GM21529 (cell line): Measurements from ENCODE around the gene SDR9C7.
"Not testable (repeated sequence)": the region's sequence is repeated elsewhere in the genome, so short reads cannot be mapped to it uniquely, and the experiment has no call there.

ENCODE experiments used
- ATAC-seq: cut with Tn5 transposase; IDR thresholded peaks from one replicate; pipeline ENCODE4 v1.9.1; 2021; ENCODE audit not compliant: unreplicated experiment

SDR9C7 gene

DNA sequence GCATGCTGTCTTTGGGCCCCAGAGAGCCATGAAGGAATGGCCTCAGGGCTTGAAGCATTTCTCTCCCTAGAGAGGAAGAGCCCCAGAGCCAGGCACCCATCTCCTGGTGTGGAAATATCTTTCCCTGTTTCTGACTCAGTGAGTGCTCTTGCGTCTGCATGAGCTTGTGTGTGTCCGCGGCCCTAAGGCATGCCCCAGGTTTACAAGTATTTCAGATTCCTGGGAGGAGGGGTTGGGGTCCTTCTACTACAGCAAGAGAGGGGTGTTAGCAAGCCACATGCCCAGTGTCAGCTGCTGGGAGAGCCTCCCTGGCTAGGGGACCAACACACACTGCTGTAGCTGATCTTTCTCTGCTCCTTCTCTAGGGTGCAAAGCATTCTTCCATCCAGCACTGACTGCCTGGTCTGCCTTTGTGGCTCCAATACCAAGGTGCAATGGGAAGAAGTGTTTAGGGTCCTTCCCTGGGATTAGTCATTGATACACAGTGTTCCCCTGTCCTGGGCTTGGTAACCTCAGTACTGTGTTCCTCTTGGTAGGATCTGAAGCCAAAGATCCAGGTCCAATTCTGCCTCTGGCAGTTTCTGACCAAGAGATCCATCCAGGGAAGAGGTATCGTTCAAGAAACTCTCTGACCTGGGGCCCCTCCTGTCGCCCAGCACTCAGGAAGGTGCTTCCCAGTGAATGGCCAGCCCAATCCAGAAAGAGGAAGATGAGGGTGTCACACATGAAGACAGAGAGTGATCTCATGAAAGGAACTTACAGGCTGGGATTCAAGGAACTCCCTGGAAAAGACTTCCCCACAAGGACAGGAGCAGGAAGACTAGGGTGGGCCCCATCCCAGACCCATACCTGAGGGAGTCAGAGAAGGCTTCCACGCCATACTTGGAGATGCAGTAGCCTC, 20.1 kb upstream of the SDR9C7 start:
- no peak for ATAC-seq

DNA sequence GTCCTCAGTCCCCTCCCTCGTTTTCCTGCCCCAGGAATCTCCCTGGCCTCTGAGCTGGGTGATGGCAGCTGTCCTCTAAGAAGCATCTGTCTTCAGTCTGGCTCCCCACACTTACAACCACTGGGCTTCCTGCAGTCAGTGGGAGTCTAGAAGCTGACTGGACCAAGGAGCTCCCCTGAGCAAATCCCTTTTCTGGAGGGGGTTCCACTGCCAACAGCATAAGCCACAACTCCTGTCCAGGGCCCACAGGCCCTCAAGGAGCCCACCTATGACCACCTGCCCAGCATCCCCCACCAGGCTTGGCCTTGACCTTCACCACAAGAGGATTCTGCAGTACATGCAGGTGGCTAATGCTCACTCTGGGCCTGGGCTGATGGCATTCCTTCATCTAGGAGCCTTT, 19.1 kb upstream of the SDR9C7 start:
- no peak for ATAC-seq

DNA sequence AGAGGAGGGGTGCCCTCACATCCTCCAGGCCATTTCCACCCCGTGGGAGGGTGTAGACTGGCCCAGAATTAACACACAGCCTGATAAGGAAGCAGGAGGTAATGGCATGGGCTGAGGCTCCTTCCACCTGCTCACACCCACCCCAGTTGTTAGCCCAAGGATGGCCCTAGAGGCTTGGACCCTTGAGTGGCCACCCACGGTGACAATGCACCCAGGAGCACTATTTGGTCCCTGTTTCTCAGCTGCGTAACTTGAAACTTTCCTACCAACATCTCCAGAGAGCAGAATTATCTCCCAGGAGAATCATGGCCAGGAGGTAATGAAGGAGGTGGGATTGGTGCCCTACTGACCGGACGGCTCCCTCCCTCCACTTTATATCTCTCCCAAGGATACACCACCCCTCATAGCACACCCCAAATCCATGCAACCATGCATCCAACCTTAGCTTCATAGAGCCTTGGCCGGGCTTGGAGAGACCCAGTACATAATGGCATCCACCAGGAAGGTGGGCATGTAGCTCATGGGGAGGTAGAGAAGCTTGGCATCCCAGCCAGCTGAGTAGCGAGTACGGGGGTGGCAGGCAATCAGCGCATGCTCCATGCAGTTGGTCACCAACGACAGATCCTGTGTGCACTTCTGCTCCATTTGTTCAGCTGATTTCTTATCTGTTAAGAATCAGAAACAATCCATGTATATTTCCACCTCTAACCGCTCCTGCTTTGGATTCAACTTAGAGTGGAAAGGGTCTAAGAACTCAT, 17.6 kb upstream of the SDR9C7 start:
- ATAC-seq, result no peak

DNA sequence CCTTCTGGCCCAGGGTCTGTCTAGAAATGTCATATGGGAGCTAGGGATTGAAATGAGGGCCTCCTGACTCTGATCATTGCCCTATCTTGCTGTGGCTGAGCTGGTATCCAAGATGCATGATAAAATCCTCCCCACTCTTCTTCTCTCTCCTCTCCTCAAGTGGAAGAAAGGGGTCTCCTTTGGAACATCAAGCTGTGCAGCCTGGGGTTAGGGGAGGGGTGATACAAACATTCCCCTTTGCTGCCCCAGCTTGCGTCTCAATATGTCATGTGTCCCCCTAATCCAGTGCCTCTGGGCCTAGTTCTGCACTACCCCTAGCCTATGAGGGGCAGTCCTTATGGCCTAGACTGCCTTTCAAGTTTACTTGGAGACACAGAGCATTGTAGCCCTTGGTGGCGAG, 14.7 kb upstream of the SDR9C7 start:
- ATAC-seq, result no peak

DNA sequence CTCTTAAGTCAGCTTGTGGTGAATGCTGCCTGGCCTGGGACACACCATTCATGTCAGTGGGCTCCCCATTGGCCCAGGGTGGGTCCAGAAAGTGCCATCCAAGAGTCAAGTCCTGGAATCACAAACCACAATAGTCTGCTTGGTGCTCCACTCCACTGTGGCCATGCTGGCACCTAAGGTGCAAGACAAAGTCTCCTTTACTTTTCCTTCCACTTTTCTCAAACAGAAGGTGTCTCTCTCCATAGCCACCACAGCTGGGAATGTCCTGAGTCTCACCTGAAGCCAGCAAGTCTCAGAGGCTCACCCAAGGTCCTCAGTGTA, 14.2 kb upstream of the SDR9C7 start:
- ATAC-seq, result no peak

DNA sequence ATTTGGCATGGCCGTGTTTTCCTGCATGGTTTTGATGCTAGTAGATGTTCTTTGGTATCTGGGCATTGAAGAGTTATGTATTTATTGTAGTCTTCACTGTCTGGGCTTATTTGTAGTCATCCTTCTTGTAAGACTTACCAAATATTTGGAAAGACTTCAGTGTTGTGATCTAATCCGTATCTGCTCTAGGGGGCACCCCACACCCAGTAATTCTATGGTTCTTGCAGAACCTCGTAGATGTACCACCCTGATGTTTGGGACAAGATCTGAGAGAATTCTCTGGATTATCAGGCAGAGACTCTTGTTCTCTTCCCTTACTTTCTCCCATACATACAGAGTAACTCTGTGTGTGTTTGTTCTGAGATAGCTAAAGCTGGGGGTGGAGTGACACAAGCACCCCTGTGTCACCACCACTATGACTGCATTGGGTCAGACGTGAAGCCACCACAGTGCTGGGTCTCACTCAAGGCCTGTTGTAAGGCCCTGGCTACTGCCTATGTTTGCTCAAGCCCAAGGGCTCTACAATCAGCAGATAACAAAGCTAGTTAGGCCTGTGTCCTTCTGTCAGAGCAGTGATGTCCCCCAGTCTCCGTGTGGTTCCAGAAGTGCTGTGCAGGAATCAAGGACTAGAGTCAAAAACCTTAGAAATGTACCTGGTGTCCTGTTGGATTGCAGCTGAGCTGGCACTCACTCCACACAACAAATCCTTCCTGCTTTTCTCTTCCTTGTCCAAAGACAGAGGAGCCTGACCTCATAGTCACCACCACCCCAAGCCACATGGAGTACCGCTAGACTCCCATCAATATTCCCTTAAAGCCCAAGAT, 13.6 kb upstream of the SDR9C7 start:
- ATAC-seq, result no peak

DNA sequence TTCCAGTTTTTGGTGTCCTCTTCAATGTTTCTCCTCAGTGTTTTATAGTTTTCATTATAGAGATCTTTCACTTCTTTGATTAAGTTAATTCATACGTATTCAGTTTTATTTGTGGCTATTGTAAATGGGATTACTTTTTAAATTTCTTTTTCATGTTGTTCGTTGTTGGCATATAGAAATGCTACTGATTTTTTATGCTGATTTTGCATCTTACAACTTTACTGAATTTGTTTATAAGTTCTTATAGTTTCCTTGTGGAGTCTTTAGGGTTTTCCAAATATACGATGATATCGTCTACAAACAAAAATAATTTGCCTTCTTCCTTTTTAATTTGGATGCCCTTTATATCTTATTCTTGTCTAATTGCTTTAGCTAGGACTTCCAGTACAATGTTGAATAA, 9.7 kb upstream of the SDR9C7 start:
- ATAC-seq, result no peak

DNA sequence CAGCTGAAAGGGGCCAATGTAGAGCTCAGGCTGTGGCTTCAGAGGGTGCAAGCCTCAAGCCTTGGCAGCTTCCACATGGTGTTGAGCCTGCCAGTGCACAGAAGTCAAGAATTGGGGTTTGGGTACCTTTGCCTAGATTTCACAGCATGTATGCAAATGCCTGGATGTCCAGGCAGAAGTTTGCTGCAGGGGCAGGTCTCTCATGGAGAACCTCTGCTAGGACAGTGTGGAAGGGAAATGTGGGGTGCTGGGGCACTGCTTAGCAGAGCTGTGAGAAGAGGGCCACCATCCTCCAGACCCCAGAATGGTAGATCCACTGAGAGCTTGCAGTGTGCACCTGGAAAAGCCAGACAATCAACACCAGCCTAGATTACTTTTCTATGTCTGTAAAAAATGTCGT, 9.2 kb upstream of the SDR9C7 start:
- ATAC-seq, result not testable (repeated sequence)

DNA sequence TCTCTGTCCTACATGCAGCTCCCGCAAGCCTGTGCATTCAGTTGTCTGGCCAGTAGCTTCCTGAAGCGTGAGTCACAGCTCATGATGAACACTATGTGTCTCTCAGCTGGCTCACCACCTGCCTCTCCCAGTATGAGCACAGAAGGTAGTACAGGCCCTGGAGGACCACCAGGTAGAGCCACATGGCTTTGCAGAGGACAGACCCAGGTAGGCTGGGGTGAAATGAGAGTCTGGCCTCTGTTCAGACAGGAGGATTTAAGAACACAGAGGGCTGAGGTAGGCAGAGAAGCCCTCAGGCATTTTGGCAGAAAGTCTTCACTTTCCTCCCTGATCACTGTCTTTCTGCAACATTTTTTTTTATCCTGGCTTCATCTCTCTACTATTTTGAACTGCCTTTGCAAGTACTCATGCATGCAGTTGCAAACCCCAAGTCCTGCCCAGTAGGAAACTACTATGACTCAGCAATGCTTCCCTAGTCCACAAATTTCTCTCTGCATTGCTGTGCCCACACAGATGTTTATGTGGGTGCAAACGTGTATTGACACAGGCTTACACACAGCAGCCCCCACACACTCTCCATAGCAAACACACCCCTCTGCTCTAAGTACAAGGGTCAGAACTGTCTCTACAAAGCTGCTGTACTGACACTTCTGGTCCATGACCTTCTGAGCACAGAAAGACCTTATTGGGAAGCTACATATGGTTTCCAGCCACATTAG, 7.2 kb upstream of the SDR9C7 start:
- ATAC-seq, result peak; percentile 84

DNA sequence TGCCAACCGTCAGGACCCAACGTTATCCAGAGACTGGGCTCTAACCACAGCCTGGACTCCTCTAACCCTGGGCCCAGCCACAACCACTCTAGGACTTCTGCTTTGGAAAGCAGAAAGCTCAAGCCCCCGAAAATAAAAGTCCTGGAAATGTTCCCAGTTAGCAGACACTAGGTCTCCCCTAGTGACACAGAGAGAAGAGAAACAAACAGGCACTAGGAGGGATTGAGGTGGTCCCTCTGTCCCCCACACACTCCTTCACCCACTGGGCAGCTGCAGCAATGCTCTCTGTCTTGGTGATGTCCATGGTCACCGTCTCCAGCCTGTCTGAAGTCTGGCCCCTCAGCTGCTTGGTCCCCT, 6.7 kb upstream of the SDR9C7 start:
- ATAC-seq, result not testable (repeated sequence)

DNA sequence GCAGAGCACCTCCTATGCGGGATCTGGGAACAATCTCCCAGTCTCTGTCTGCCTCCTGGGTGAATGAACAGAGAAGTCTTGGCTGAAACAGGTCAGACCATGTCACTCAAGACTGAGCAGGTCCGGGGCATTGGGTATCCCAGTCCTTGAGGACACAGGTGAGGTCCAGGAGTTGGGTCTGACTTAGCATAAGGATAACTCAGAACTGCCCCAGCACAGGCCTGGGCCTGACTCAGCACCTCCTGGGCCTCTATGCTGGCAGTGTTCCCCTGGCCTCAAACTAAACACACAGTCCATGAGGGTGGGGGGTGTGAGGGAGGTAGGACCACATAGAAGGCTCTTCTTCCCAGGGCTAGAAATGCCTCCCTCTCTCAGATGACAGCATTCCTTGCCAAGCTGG, 1.5 kb upstream of the SDR9C7 start:
- no peak for ATAC-seq

DNA sequence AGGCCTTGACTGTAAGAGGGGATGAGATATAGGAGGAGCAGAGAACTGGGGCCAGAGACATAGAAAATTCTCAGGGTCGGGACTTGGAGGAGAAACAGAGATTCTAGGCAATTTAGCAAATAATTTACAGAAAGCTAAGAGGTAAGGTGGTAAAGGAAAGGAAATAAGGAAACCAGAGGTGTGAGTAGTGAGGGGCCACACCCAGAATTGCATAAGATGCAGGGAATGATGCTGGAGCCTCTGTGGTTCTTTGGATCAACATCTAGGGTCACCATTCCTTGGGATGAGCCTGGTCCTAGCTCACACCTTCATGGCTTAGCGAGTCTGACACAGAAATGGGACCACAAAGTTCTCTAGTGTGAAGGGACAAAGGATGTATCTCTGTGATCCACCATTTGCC, 949 bp upstream of the SDR9C7 start:
- no peak for ATAC-seq

DNA sequence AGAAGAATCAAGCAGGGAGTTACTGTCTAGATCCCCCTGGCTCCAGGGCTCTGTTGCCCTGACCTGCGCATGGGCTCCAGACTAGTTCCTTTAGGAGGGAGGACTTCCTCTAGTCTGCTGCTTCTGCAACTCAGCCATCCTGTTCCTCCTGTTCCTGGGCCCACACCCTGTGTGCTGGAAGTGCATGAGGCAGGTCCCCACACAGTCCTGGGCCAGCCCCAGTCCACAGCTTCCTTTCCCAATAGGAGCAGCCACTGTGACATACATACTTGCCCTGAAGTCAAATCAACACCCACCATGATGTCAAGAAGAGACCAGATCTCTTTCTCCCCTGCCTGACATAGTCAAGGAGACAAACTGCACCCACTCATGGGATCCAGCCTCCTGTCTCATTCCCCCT, 1.3 kb downstream of the SDR9C7 start:
- no peak for ATAC-seq

DNA sequence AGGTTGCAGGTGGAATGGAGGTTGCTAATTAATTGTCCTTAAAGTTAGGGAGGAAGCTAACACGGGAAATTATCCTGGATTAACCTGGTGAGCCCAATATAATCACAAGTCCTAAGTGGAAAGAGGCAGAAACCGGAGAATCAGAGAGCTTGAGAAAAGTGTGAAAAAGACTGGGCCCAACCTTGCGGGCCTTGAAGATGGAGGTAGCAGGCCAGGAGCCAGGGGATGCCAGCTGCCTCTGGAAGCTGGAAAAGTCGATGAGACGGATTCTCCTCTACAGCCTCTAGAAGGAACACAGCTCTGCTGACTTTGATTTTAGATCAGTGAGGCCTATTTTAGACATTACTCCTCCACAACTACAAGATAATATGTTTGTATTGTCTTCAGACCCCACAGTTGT, 2.1 kb downstream of the SDR9C7 start:
- ATAC-seq, result no peak

DNA sequence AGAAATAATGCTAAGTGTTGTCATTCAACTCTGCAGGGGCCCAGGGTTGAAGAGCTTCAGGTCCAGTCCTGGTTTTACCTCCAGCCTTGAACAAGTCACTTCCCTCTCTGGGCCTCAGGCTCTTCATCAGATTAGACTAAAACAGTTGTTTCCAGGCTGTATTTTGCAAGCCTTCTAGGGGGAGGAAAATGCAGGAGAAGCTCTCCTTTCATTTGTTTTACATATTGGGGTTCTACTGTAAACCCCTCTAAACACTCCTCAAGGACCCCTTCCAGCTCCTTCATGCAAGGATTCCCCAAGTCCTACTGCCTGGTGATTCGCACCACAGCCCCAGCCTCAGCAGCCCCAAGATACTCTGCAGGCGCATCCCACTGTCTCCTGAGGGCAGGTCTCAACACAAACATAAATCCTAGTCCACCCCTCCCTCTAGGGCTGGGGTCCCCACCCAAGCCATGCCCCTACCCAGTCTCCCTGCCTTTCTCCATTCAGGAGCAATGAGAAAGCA, 2.7 kb downstream of the SDR9C7 start:
- no peak for ATAC-seq

DNA sequence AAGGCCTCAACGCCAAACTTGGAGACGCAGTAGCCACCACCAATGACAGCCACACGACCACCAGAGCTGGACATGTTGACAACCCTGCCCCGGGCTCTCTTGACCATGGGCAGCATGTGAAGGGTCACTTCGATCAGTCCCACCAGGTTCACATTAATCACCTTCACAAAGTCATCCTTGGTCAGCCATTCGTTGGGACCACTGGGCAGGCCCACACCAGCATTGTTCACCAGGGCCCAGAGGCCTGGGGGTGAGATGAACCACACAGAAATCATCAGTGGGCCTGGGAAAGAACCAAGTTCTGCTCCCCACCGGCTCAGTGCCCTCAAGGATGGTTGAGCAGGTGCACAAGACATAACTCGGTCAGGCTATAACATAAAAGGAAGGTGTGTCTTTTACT, 4.0 kb downstream of the SDR9C7 start:
- ATAC-seq, result no peak

DNA sequence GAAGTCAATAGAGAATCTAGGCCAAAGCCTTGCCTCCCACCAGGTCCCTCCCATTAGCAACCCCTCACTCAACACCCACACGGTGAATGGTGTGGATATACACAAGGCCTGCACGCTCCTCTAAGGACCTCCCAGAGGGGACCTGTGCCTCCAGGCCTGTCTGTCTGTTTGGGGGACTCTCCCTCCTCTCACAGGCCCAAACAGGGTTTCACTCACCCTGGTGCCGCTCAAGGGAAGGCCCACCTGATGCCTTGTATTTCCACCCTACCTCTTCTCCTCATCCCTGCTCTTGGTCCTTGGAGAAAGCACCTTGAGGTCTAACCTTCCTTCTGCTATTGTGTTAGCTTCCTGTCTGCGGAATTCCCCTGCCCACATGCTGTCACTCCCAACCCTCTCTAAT, 4.4 kb downstream of the SDR9C7 start:
- ATAC-seq, result no peak

DNA sequence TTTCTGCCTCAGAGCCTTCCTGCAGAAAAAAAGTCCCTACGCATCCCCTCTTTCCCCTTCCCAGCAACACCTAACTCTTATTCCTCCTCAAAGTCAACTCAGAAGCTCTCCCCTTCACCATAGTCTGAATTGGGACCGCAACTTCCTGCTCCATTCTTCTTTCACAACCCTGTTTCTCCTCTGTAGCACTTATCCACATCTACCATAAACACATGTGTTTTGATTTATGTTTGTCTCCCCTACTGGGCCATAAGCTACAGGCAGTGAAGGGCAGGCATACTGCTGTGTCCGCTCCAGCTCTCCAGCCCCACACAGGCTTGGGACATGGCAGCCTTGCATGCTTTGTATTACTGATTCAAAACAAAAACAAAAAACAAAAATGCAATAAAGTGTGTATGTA, 5.9 kb downstream of the SDR9C7 start:
- ATAC-seq, result no peak

DNA sequence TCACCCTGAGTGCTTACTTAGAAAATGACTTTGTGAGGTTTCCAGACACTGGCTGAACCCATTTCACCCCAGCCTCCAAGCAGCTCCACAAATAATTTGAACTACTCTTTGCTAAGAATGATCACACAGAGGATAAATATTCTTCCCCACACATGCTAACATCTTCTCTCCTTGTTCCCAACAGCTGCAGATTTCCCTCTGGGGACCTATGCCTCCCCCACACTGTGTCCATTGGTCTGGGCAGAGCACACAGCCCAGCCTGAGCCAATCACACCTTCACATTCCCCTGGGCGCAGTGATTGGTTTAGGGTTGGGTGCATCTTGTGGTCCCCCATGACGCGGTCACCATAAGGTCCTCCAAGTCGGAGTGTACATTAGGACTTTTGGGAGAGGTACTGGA, 6.9 kb downstream of the SDR9C7 start:
- ATAC-seq, result no peak

DNA sequence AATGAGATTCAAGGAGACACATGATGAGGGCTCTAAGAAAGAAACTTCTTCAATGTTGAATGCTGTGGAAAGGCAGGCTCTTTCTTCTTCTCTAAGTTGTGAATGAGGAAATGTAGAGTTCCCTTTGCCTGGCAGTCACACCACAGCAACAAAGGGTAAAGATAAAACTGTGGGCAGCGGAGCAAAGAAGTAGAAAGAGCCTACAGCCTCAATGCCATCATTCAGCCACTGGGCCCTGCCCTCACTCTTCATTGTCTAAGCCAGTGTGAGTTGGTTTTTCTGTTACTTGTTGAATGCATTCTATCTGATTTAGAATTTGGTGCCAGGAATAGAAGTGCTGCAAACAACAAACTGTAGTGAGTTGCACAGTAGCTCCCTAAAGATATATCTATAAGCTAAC, 12.2 kb downstream of the SDR9C7 start:
- no peak for ATAC-seq

DNA sequence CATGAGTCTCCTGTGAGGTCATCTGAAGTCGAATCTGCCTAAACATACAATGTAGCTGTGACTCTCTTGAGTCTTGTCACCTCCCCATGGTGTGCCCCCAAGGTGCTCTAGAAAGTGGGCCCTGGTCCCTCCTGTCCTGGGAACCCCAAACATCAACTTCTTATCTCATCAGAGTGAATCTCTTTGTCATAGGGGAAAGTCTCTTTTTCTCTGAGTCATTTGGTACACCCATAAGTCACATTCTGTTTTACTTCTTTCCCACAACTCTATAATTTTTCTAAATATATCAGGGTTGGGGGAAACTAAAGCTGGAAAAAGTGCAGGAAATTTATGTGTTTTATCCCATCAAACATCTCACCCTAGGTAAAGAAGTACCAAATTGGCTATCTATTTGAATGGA, 12.9 kb downstream of the SDR9C7 start:
- no peak for ATAC-seq
